Coronary artery (tissue), 2 donors: ENCODE data around the gene INPP4A.

Source experiments
- DNase-seq: peaks from one replicate; pipeline ENCODE4 v3.0.0-alpha.2; 2017; ENCODE audit warnings: low spot score
- H3K27ac ChIP-seq, 2 donors: fragments of 200-600 bp; sonication (generic); one replicate each; pipeline ENCODE4 v1.5.1; 2016 to 2019
- H3K4me3 ChIP-seq: fragments of 200-600 bp; sonication (generic); 2 replicates; pipeline ENCODE4 v1.5.1; 2016; ENCODE audit warnings: mild to moderate bottlenecking, moderate library complexity
- TF ChIP-seq, protein P1 (sequence below): fragments of 200-600 bp; sonication (generic); IDR thresholded peaks from one replicate; pipeline ENCODE4 v1.5.1; 2019; ENCODE audit warnings: antibody characterized with exemption

The INPP4A gene

DNA sequence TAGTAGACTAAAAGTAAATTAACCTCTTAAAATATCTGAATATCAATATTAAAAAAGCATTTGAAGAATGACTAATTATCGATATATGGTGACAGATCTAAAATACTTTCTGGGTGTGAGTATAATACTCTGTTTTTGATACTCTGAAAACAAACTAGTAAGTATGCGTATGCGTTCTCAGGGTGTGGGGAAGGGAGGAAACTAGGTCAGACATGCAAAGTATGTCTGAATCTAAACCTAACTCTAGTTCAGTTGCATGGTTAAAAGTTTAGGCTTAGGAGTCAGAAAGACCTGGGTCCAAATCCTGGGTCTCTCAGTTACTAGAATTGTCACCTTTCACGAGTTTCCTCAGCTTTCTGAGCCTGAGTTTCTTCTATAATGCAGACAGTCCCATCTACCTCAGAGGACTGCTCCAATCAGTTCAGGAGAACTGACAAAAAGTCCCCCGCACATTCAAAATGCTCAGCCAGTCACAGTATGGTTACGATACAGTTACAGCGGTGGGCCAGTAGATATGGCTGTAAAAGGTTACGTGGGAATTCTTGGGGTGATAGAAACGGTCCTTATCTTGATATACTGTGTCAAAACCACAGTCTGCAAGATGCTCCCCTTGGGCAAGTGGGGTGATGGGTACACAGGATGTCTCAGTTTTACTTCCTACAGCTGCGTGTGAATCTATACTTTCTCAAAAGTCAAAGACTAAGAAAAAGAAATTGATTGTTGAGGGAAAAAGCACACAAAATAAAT is 192.9 kb downstream of the INPP4A start:
- no peak overlapping the region for H3K27ac ChIP-seq
- TF ChIP-seq, protein P1, sequence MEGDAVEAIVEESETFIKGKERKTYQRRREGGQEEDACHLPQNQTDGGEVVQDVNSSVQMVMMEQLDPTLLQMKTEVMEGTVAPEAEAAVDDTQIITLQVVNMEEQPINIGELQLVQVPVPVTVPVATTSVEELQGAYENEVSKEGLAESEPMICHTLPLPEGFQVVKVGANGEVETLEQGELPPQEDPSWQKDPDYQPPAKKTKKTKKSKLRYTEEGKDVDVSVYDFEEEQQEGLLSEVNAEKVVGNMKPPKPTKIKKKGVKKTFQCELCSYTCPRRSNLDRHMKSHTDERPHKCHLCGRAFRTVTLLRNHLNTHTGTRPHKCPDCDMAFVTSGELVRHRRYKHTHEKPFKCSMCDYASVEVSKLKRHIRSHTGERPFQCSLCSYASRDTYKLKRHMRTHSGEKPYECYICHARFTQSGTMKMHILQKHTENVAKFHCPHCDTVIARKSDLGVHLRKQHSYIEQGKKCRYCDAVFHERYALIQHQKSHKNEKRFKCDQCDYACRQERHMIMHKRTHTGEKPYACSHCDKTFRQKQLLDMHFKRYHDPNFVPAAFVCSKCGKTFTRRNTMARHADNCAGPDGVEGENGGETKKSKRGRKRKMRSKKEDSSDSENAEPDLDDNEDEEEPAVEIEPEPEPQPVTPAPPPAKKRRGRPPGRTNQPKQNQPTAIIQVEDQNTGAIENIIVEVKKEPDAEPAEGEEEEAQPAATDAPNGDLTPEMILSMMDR, result no peak
- no peak overlapping the region for H3K4me3 ChIP-seq
- DNase-seq, result no peak

DNA sequence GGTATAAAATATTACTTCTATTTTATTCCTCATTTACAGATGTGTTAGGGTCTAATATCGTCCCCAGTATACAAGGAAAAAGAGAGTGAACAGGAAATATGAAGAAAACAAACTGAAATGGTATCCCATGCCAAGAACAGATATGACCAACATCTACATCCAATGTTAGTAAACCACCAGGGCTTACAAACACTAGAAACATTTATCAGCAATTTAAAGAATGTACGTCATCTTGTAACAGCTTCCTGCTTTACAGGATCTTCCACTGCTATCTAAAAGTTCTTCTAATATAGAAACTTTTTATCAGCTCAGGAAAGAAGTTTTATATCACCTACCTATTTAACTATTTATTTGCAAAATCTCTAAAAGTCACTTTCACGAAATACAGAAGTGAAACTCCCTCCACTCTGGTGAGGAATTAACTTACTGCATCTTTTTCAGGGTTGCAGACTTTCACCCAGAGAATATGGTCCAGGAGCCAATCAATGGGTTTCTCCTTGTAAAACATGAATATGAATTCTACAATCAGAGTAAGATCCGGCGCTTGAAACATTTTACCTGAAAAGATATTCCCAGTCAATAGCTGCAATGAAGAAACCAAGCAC is 198.9 kb downstream of the INPP4A start:
- H3K4me3 ChIP-seq, result no peak overlapping the region
- DNase-seq, result no peak
- TF ChIP-seq, protein P1, result no peak
- H3K27ac ChIP-seq, result no peak overlapping the region
